ENCODE results near the gene MIP.
"Not testable (repeated sequence)": the region's sequence is repeated elsewhere in the genome, so short reads cannot be mapped to it uniquely, and the experiment has no call there.

Gene MIP

DNA sequence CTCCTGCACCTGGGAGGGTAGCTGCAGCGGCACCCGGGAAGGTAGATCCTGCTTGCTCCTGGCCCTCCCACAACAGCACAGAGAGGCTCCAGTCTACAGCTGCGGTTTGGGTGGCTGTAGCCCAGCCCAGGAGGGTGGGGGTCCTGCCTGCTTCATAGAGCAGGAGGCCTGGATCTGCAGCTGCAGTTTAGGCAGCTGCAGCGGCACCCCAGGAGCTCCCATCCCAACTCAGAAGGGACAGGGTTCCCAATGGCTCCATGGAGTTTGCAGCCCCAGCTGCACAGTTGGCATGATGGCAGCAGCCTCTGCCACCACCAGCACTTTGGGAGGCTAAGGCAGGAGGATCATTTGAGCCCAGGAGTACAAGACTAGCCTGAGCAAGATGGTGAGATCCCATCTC lies 43.7 kb downstream of the MIP start:
- DNase-seq (ENCODE audit: low spot score), result no peak

DNA sequence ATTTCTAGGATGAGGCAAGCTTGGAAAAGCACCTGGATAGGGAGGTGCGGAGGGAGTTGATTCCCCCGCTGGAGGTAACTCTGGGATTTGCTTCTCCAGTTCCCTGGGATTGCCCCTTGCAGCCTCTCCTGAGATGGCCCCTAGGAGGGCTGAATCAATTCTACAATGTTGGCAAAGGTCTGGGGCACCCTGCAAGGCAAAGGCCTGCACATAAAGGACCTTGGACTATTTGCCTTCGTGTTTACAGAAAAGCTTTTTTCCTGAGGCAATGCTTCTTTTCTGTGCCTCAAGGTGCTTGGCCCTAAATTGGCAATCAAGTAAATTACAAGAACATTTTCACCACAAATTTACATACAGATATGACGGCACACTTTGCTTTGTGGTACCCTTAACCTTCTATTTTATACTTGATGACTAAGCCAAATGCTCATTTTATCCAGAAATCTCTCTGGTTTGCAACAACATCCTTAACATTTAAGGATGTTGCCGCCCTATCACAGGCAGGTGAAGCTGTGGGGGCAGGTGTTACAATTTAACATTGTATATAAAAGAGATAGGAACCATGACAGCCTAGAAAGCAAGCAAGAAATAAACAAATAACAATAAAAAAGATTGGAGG lies 45.5 kb downstream of the MIP start:
- DNase-seq (ENCODE audit: low spot score), result no peak

DNA sequence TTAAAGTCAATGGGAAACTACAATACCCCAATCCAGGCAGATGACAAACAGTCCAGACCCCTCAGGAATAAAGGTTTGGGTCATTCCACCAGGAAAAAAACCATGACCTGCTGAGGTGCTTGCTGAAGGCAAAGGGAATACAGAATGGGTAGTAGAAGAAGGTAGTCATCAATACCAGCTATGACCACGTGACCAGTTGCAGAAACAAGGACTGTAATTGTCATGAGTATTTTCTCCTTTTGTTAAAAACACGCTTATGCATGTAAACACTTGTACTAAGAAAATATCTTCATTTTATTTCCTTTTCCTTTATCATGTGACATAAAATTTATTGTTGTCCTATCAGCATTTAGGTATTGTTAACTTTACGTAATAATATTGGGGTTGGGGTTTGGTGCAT lies 50.2 kb downstream of the MIP start:
- DNase-seq (ENCODE audit: low spot score), result not testable (repeated sequence)

DNA sequence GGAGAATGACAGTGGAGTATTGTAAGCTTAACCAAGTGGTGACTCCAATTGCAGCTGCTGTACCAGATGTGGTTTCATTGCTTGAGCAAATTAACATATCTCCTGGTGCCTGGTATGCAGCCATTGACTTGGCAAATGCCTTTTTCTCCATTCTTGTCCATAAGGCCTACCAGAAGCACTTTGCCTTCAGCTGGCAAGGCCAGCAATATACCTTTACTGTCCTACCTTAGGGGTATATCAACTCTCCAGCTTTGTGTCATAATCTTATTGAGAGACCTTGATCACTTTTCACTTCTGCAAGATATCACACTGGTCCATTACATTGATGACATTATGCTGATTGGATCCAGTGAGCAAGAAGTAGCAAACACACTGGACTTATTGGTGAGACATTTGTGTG lies 52.8 kb downstream of the MIP start:
- not testable (repeated sequence) for DNase-seq (ENCODE audit: low spot score)

DNA sequence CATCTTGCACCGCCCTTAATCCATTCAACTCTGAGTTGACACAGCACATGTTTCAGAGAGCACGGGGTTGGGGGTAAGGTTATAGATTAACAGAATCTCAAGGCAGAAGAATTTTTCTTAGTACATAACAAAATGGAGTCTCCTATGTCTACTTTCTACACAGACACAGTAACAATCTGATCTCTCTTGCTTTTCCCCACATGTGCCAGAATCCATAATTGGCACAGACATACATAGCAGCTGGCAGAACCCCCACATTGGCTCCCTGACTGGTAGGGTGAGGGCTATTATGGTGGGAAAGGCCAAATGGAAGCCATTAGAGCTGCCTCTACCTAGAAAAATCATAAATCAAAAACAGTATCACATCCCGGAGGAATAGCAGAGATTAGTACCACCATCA lies 53.3 kb downstream of the MIP start:
- DNase-seq (ENCODE audit: low spot score), result not testable (repeated sequence)

All from ecto neural progenitor cell (in vitro differentiated cells).